Mesendoderm (in vitro differentiated cells): ENCODE data around the gene SLC6A16.
"Not testable (repeated sequence)": the region's sequence is repeated elsewhere in the genome, so short reads cannot be mapped to it uniquely, and the experiment has no call there.

Experiments used
- DNase-seq: peaks from one replicate; pipeline ENCODE4 v3.0.0; 2013
- H2AK5ac ChIP-seq: 2 replicates; pipeline ENCODE4 v1.6.1; 2013; ENCODE audit warnings: low read length, inconsistent platforms
- H2BK120ac ChIP-seq: 2 replicates; pipeline ENCODE4 v1.6.1; 2013; ENCODE audit warnings: low read depth, mild to moderate bottlenecking, low read length, moderate library complexity, mixed read lengths
- H2BK15ac ChIP-seq: replicated peaks from 2 replicates; pipeline ENCODE4 v1.6.1; 2013; ENCODE audit warnings: low read depth, mild to moderate bottlenecking, moderate library complexity
- H2BK5ac ChIP-seq: 2 replicates; pipeline ENCODE4 v1.6.1; 2013; ENCODE audit warnings: low read length, inconsistent platforms
- H3K18ac ChIP-seq: 2 replicates; pipeline ENCODE4 v1.6.1; 2013; ENCODE audit warnings: mild to moderate bottlenecking, low read length, mixed read lengths
- H3K23ac ChIP-seq: one replicate; pipeline ENCODE4 v1.6.1; 2013; ENCODE audit warnings: low read length
- H3K27ac ChIP-seq: 2 replicates; pipeline ENCODE4 v1.5.1; 2013; ENCODE audit warnings: low read depth, mild to moderate bottlenecking, inconsistent platforms, low read length, moderate library complexity
- H3K27me3 ChIP-seq: 2 replicates; pipeline ENCODE4 v1.6.1; 2013; ENCODE audit warnings: low read length, control low read depth, mild to moderate bottlenecking, inconsistent platforms; ENCODE audit not compliant: insufficient read depth, poor library complexity
- H3K36me3 ChIP-seq: 2 replicates; pipeline ENCODE4 v1.6.1; 2013; ENCODE audit warnings: low read length, inconsistent platforms; ENCODE audit not compliant: control insufficient read depth, insufficient read depth
- H3K4ac ChIP-seq: one replicate; pipeline ENCODE4 v1.6.1; 2013; ENCODE audit warnings: low read depth, mild to moderate bottlenecking, low read length, moderate library complexity
- H3K4me1 ChIP-seq: 2 replicates; pipeline ENCODE4 v1.6.1; 2013; ENCODE audit warnings: low read depth, low read length, inconsistent platforms; ENCODE audit not compliant: control insufficient read depth
- H3K4me2 ChIP-seq: 2 replicates; pipeline ENCODE4 v1.6.1; 2013; ENCODE audit warnings: low read length
- H3K4me3 ChIP-seq: 2 replicates; pipeline ENCODE4 v1.5.1; 2013; ENCODE audit warnings: mild to moderate bottlenecking, low read length
- H3K56ac ChIP-seq: one replicate; pipeline ENCODE4 v1.6.1; 2013; ENCODE audit warnings: low read length
- H3K79me1 ChIP-seq: 2 replicates; pipeline ENCODE4 v1.6.1; 2013; ENCODE audit warnings: low read length, inconsistent platforms
- H3K79me2 ChIP-seq: 2 replicates; pipeline ENCODE4 v1.6.1; 2013; ENCODE audit warnings: mild to moderate bottlenecking, low read length; ENCODE audit not compliant: control insufficient read depth, insufficient read depth
- H3K9ac ChIP-seq: 2 replicates; pipeline ENCODE4 v1.6.1; 2013; ENCODE audit warnings: low read length, inconsistent platforms
- H4K5ac ChIP-seq: one replicate; pipeline ENCODE4 v1.6.1; 2013; ENCODE audit warnings: low read length
- H4K8ac ChIP-seq: one replicate; pipeline ENCODE4 v1.6.1; 2013; ENCODE audit warnings: low read depth, mild to moderate bottlenecking, control low read depth, low read length, moderate library complexity
- WGBS: extraction: QIAGEN DNeasy Blood & Tissue Kit; methylation state at CpG from one replicate; pipeline ENCODE4 v1.1.7; 2013; ENCODE audit warnings: low lambda C conversion rate, missing lambda C conversion rate; ENCODE audit not compliant: insufficient coverage; ENCODE audit errors: extremely low coverage; 5-methylcytosine and 5-hydroxymethylcytosine counted together

SLC6A16 gene

GRCh38 chr19:49295208-49295880 lies 29.6 kb downstream of the SLC6A16 start:
- no CpG with 5 or more reads among the region's 8 CpGs for WGBS
- H3K4ac ChIP-seq = no peak overlapping the region
- no peak overlapping the region for H3K4me3 ChIP-seq
- no peak overlapping the region for H3K23ac ChIP-seq
- no peak overlapping the region for H4K5ac ChIP-seq
- H2BK15ac ChIP-seq = no peak overlapping the region
- H3K79me1 ChIP-seq = no peaks in the 10 kb centered on the region
- no peaks in the 10 kb centered on the region for H3K79me2 ChIP-seq
- H3K4me2 ChIP-seq = no peak overlapping the region
- no peak overlapping the region for H4K8ac ChIP-seq
- H3K9ac ChIP-seq = no peak overlapping the region
- no peak overlapping the region for H2BK5ac ChIP-seq
- H3K56ac ChIP-seq = no peak overlapping the region
- no peak overlapping the region for H3K18ac ChIP-seq
- H3K36me3 ChIP-seq = no peaks in the 10 kb centered on the region
- H3K4me1 ChIP-seq = peaks cover 10% of the 10 kb centered on the region
- peak overlapping the region; percentile 51 for H2BK120ac ChIP-seq
- no peak overlapping the region for H3K27ac ChIP-seq
- DNase-seq = no peak
- H3K27me3 ChIP-seq = no peaks in the 10 kb centered on the region
- H2AK5ac ChIP-seq = no peak overlapping the region

- peaks cover 10% of the 10 kb centered on the region for H3K4me1 ChIP-seq
- H2BK15ac ChIP-seq = no peak overlapping the region
- no peaks in the 10 kb centered on the region for H3K27me3 ChIP-seq
- H3K9ac ChIP-seq = no peak overlapping the region
- no peak overlapping the region for H3K27ac ChIP-seq
- no peak overlapping the region for H3K4me3 ChIP-seq
- H3K4ac ChIP-seq = no peak overlapping the region
- H4K5ac ChIP-seq = no peak overlapping the region
- H2BK120ac ChIP-seq = no peak overlapping the region
- no peaks in the 10 kb centered on the region for H3K36me3 ChIP-seq
- no peak overlapping the region for H3K4me2 ChIP-seq
- no CpG with 5 or more reads among the region's 6 CpGs for WGBS
- H3K18ac ChIP-seq = no peak overlapping the region
- no peaks in the 10 kb centered on the region for H3K79me1 ChIP-seq
- H4K8ac ChIP-seq = no peak overlapping the region
- H2AK5ac ChIP-seq = no peak overlapping the region
- H3K23ac ChIP-seq = no peak overlapping the region
- peak overlapping the region; percentile 89 for H2BK5ac ChIP-seq
- H3K56ac ChIP-seq = peak overlapping the region; percentile 82
- no peaks in the 10 kb centered on the region for H3K79me2 ChIP-seq
- DNase-seq = peak; percentile 92
Measured at GRCh38 chr19:49294401-49294800, 30.6 kb downstream of the SLC6A16 start.

GRCh38 chr19:49290517-49290916 lies 34.5 kb downstream of the SLC6A16 start:
- Histone ChIP-seq H3K56ac (no peak overlapping the region), H3K27ac (no peak overlapping the region), H4K5ac (no peak overlapping the region), H3K18ac (no peak overlapping the region), H3K4me3 (no peak overlapping the region), H3K9ac (no peak overlapping the region), H3K27me3 (no peaks in the 10 kb centered on the region), H3K36me3 (no peaks in the 10 kb centered on the region), H2BK5ac (no peak overlapping the region), H2AK5ac (no peak overlapping the region), H3K79me1 (no peaks in the 10 kb centered on the region), H3K79me2 (no peaks in the 10 kb centered on the region), H3K4me1 (peaks cover 10% of the 10 kb centered on the region), H3K23ac (no peak overlapping the region), H2BK15ac (no peak overlapping the region), H2BK120ac (no peak overlapping the region), H4K8ac (no peak overlapping the region), H3K4me2 (no peak overlapping the region), H3K4ac (no peak overlapping the region)
- WGBS = no CpG with 5 or more reads among the region's 3 CpGs
- no peak for DNase-seq

- WGBS = no CpG with 5 or more reads among the region's 2 CpGs
- H3K4ac ChIP-seq = not testable (repeated sequence)
Measured at GRCh38 chr19:49289286-49289685, 35.7 kb downstream of the SLC6A16 start.

GRCh38 chr19:49288205-49288604 lies 36.8 kb downstream of the SLC6A16 start:
- not testable (repeated sequence) for H3K27me3 ChIP-seq, H3K4me2 ChIP-seq, H3K4me1 ChIP-seq, H3K79me2 ChIP-seq, H2BK120ac ChIP-seq, H3K18ac ChIP-seq, DNase-seq, H3K36me3 ChIP-seq, H3K23ac ChIP-seq, H3K4me3 ChIP-seq, H4K5ac ChIP-seq, H3K79me1 ChIP-seq, H3K27ac ChIP-seq, H3K4ac ChIP-seq, H2BK5ac ChIP-seq, H2AK5ac ChIP-seq, H2BK15ac ChIP-seq, H4K8ac ChIP-seq, H3K9ac ChIP-seq, H3K56ac ChIP-seq
- no CpG with 5 or more reads among the region's 4 CpGs for WGBS

More at GRCh38 chr19:49289286-49289685, 35.7 kb downstream of the SLC6A16 start:
- H3K56ac ChIP-seq, H3K27ac ChIP-seq, H3K4me1 ChIP-seq, H2BK120ac ChIP-seq, H3K79me1 ChIP-seq, H3K36me3 ChIP-seq, H3K27me3 ChIP-seq, H2BK15ac ChIP-seq, H3K4me2 ChIP-seq, H4K8ac ChIP-seq, H3K4me3 ChIP-seq, H2BK5ac ChIP-seq, H2AK5ac ChIP-seq, H3K18ac ChIP-seq, DNase-seq, H4K5ac ChIP-seq, H3K9ac ChIP-seq, H3K23ac ChIP-seq, H3K79me2 ChIP-seq: not testable (repeated sequence)
